GM19193 (cell line): ENCODE results near the gene LRMDA.

Experiments used
- POLR2A ChIP-seq: IDR thresholded peaks from 4 replicates; pipeline ENCODE4 v1.6.1; 2011; ENCODE audit not compliant: insufficient read depth, insufficient read length; ENCODE audit errors: extremely low read depth

Gene LRMDA

GRCh38 chr10:75827587-75828021 lies 396.2 kb downstream of the LRMDA start:
- no peak for TF ChIP-seq POLR2A

GRCh38 chr10:75828413-75828812 lies 397.0 kb downstream of the LRMDA start:
- no peak for TF ChIP-seq POLR2A

DNA sequence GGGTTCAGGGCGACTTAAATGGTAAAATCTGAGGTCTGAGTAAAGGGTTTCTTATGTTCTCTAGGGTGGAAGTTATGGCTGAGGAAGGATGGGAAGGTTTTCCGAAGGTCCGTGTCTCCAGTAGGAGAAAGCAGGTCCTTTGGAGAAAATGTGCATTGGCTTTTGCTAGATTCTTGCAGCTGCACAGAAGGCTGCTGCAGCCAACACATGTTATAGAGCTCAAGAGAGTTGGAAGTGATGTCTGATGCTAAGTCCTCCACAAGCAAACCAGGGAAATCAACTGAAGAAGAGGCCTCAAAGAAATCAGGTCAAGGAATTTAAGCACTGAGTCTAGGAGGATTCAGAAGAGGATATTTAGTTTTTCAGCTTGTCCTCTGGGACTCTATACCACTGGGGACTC lies 404.6 kb downstream of the LRMDA start:
- no peak for TF ChIP-seq POLR2A

DNA sequence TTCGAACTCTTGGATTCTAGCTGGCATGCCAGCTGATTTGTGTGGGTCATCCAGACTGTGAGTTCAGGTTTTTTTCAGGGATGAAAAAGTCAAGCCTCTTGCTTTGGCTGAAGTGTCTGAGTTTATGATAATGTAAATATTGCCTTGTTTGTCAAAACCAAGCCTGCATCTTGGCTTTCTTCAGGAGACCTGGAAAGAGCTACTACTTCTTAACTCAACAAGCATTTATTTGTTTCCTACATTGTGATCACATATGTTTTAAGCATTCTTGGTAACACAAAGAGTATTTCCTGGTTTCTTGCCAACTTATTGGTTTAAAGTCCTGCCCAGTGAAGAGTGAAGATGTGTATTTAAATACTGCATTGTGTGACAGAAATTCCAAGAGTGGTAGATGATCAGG lies 407.1 kb downstream of the LRMDA start:
- TF ChIP-seq POLR2A, result no peak

DNA sequence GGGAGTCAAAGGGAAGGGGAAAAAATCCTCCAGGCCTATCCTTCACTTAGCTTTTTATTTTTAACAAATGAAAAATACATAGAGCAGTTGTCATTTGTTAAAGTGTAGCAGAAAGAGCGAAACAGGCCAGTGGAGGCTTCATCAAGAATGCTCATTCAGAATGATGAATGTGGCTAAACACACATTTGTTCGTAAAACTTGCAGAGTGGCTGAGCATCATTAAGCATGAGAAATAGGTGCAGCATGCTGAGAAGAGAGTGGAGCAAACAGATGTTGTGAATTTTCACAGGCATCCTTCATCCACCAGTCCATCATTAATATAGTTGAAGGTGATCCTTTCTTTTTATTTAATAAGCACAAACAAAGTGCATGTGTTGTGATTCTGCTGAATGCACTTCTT lies 407.6 kb downstream of the LRMDA start:
- TF ChIP-seq POLR2A, result no peak

GRCh38 chr10:75841266-75841665 lies 409.8 kb downstream of the LRMDA start:
- TF ChIP-seq POLR2A, result no peak

DNA sequence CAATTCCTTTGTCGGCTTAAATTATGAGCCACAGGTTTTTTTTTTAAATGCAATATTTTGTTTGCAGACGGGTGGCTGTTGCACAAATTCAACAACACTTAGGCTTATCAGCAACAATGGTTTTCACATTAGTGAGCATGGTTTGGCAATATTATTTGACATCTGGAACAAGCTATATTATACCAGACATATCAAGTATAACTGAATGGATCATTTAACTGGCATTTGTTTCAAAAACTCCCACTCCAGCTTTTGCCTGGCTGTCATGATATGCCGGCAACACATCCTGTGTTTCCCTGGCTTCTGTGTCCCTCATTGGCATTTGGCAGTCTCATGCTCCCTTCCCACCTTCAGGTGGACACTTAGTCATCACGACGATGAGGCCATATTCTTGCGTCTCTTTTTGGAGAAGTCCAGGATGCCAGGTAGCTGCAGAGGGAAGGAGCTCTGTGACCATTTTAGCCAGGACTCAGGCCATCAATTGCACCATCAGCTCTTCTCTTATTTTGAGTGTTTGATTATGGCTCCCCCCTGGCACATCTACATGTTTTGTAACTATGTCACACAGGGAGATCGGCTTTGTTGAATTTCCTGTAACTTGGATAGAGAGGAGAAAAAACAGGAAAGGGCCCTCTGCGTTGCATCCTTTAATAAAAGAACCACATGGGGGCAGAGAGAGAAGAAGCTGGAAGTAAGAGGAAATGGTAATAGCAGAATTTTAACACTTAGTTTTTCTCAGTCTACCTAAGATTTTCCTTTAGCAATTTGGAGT lies 413.9 kb downstream of the LRMDA start:
- TF ChIP-seq POLR2A, result no peak

- no peak for TF ChIP-seq POLR2A
Observed at GRCh38 chr10:75847477-75847876, 416.1 kb downstream of the LRMDA start.

DNA sequence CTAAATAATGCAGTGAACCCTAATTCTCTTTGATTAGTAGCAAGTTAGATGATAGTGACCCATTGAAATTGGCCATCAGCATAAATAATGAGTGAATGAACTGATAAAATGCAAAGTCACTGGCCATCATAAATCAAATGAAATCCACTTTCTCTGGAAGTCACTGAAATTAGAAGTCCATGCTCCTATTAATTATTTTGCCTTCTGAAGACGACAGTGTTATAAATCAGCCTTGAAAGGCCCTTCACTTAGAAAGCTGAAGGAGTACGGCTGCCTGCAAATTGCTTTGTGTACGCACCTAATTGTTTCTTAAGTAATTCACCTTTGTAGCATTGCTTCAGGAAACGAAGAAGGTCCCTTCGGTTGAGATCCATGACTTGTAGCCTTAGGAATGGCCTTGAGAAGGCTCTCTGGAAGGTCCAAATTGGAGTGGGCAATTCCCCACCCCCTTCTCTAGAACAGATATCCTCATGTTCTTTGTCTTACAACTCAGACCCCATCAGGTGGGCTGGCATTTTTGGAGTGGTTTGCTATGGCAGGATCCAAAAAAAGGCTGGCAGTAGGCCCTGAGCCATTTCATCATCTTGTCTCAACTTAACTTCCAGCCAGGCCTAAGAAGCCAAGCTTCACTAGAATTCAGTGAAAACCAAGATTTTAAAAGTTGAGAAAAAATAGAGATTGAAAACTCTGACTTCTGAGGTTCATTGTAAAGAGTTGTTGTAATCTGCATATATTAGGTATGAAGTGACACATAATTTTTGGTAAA lies 420.3 kb downstream of the LRMDA start:
- TF ChIP-seq POLR2A, result no peak

DNA sequence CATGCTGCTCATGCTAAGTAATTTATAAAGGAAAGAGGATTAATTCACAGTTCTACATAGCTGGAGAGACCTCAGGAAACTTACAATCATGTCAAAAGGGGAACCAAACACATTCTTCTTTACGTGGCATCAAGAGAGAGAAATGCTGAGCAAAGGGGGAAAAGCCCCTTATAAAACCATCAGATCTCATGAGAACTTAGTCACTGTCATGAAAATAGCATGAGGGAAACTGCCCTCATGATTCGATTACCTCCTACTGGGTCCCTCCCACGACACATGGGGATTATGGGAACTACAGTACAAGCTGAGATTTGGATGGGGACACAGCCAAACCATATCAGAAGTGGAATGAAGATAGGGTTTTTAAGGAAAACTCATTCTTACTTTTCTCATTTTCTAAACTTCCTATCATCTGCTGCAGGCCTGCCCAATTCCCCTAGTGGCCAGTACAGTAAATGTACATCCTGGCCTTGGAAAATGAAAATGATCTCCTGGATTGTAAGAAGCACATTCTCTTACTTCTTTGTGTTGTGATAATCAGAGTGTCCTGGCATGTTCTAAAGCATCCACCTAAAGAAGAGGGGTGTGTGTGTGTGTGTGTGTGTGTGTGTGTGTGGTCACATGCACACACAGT lies 421.5 kb downstream of the LRMDA start:
- no peak for TF ChIP-seq POLR2A

- TF ChIP-seq POLR2A, result no peak
Observed at GRCh38 chr10:75857269-75857846, 425.9 kb downstream of the LRMDA start.

GRCh38 chr10:75857896-75858295 lies 426.5 kb downstream of the LRMDA start:
- TF ChIP-seq POLR2A, result no peak

GRCh38 chr10:75858339-75858738 lies 426.9 kb downstream of the LRMDA start:
- no peak for TF ChIP-seq POLR2A

GRCh38 chr10:75859141-75859540 lies 427.7 kb downstream of the LRMDA start:
- no peak for TF ChIP-seq POLR2A

- TF ChIP-seq POLR2A, result no peak
Observed at GRCh38 chr10:75860009-75860408, 428.6 kb downstream of the LRMDA start.
